ENCODE data around the gene RUNX1.

GRCh38 chr21:34887105-34887442 lies 162.0 kb downstream of the RUNX1 start:
- TF ChIP-seq, protein P1, sequence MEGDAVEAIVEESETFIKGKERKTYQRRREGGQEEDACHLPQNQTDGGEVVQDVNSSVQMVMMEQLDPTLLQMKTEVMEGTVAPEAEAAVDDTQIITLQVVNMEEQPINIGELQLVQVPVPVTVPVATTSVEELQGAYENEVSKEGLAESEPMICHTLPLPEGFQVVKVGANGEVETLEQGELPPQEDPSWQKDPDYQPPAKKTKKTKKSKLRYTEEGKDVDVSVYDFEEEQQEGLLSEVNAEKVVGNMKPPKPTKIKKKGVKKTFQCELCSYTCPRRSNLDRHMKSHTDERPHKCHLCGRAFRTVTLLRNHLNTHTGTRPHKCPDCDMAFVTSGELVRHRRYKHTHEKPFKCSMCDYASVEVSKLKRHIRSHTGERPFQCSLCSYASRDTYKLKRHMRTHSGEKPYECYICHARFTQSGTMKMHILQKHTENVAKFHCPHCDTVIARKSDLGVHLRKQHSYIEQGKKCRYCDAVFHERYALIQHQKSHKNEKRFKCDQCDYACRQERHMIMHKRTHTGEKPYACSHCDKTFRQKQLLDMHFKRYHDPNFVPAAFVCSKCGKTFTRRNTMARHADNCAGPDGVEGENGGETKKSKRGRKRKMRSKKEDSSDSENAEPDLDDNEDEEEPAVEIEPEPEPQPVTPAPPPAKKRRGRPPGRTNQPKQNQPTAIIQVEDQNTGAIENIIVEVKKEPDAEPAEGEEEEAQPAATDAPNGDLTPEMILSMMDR (IDR thresholded peaks at IDR 0.05) = no peak
- TF ChIP-seq EZH2 (IDR thresholded peaks at IDR 0.05; ENCODE audit: borderline replicate concordance, insufficient read depth, low read depth, low read length, poor library complexity, severe bottlenecking) = no peak

Measured in B cell (primary cell).